Fibroblast of lung (primary cell): ENCODE measurements around the gene PCLO.

Source experiments
- CTCF ChIP-seq, 2 donors: IDR thresholded peaks in 1 of 2; conservative IDR thresholded peaks in 1 of 2; 1 replicate in 1 of 2; 2 replicates in 1 of 2; pipeline ENCODE4 v1.5.1; 2011 to 2012; ENCODE audit warnings: low read length in 2 of 2, control low read depth in 1 of 2, inconsistent platforms in 1 of 2, low read depth in 1 of 2, mild to moderate bottlenecking in 1 of 2
- EZH2 ChIP-seq: IDR thresholded peaks from 2 replicates; pipeline ENCODE4 v1.5.1; 2012; ENCODE audit warnings: low read length, control low read depth, mild to moderate bottlenecking; ENCODE audit errors: missing control alignments

DNA sequence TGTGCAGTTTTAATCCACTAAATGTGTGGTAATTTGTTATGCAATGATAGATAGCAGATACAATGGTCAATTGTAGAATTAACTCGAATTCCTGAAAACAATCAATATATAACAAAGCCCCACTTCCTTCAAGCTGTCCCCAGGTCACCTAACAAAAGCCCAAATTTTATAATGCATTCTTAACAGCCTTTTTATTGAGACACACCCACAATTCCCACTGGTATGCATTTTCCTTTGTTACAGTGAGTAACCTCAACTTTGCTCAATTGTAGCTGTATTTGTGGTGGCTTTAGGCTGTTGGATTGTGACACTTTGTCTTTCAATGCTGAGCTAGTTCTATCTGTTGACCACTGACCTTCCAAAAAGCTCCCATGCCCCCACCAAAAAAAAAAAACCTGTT, 439.3 kb downstream of the PCLO start:
- no peak for TF ChIP-seq CTCF (conservative IDR thresholded peaks at IDR 0.05 in 1 of 2, IDR thresholded peaks at IDR 0.05 in 1 of 2; ENCODE audit: low read depth in 1 of 2, low read length in 2 of 2)
- no peak for TF ChIP-seq EZH2
